ENCODE measurements around the gene BRMS1.

- no peak for TF ChIP-seq CTCF (IDR thresholded peaks at IDR 0.05 in 2 of 3, conservative IDR thresholded peaks at IDR 0.05 in 1 of 3; ENCODE audit: control insufficient read depth in 2 of 3, extremely low read depth in 1 of 3, insufficient read depth in 1 of 3, low read depth in 3 of 3, low read length in 3 of 3)
- TF ChIP-seq CHD2 (IDR thresholded peaks at IDR 0.05; ENCODE audit: borderline replicate concordance, low read depth, low read length): no peak
- no peak for TF ChIP-seq JUNB (IDR thresholded peaks at IDR 0.05)
These were observed 2.7 kb upstream of the BRMS1 start, which contains the start of gene B4GAT1 for GRCh38 chr11:66347425-66348276.

All from GM12878 (cell line).